SK-N-SH (cell line): Measurements from ENCODE around the gene CEP295NL. TPM values are rescaled to one million over a fixed set of nuclear protein-coding genes. Genes with fewer than 3 reads are reported as not detected.
A peak's percentile ranks its signal among the peaks of the same experiment; 100 is the strongest.

ENCODE experiments used
- CTCF ChIA-PET: fragments of 300-600, 350-600 bp; formaldehyde crosslinking; extraction: SDS; loops from one replicate; lab custom pipeline; 2021; lab: Yijun Ruan, JAX
- POLR2A ChIA-PET: fragments of 350-600 bp; sonication (Branson Sonifier 250); formaldehyde crosslinking; extraction: SDS; loops from one replicate; lab custom pipeline; 2020; ENCODE audit warnings: antibody characterized with exemption, inconsistent platforms; lab: Yijun Ruan, JAX
- DNase-seq: peaks from one replicate; pipeline ENCODE4 v3.0.0; 2012
- H2AFZ ChIP-seq: fragments of 200-600 bp; sonication (generic); 2 replicates; pipeline ENCODE4 v1.8.1; 2016; ENCODE audit warnings: antibody characterized with exemption, mild to moderate bottlenecking, low read depth
- H3F3A ChIP-seq: fragments of 200-600 bp; sonication (generic); replicated peaks from 2 replicates; pipeline ENCODE3; 2016; ENCODE audit warnings: antibody characterized with exemption, mild to moderate bottlenecking; ENCODE audit not compliant: insufficient read depth
- H3K27ac ChIP-seq, 2 experiments: fragments of 200-500 bp in 1 of 2; fragments of 200-600 bp in 1 of 2; sonication (Bioruptor generic) in 1 of 2; sonication (generic), shearing (Covaris generic) in 1 of 2; 2 replicates each; pipeline versions ENCODE4 v1.5.1 to v1.6.1; 2014 to 2016; ENCODE audit warnings: low read depth in 2 of 2, inconsistent platforms in 1 of 2, low read length in 1 of 2, mild to moderate bottlenecking in 1 of 2, mixed read lengths in 1 of 2
- H3K27me3 ChIP-seq: fragments of 200-600 bp; sonication (generic), shearing (Covaris generic); 2 replicates; pipeline ENCODE4 v1.6.1; 2016; ENCODE audit warnings: mixed run types; ENCODE audit not compliant: insufficient read depth
- H3K36me3 ChIP-seq, 2 experiments: fragments of 200-500 bp in 1 of 2; fragments of 200-600 bp in 1 of 2; sonication (Bioruptor generic) in 1 of 2; sonication (generic) in 1 of 2; replicated peaks in 1 of 2; 2 replicates each; pipeline versions ENCODE3 to v1.5.1; 2014 to 2016; ENCODE audit warnings: low read length in 1 of 2, mild to moderate bottlenecking in 1 of 2; ENCODE audit not compliant: insufficient read depth in 2 of 2, control insufficient read depth in 1 of 2
- H3K4me1 ChIP-seq, 2 experiments: fragments of 200-500 bp in 1 of 2; fragments of 200-600 bp in 1 of 2; sonication (Bioruptor generic) in 1 of 2; sonication (generic), shearing (Covaris generic) in 1 of 2; 2 replicates each; pipeline versions ENCODE4 v1.5.1 to v1.6.1; 2014 to 2016; ENCODE audit warnings: low read depth in 1 of 2, low read length in 1 of 2, mixed run types in 1 of 2; ENCODE audit not compliant: insufficient read depth in 2 of 2, control insufficient read depth in 1 of 2
- H3K4me2 ChIP-seq: fragments of 200-600 bp; sonication (generic), shearing (Covaris generic); 2 replicates; pipeline ENCODE4 v1.6.1; 2017; ENCODE audit warnings: mixed run types
- H3K4me3 ChIP-seq, 2 experiments: fragments of 200-500 bp in 1 of 2; fragments of 200-600 bp in 1 of 2; sonication (Bioruptor generic) in 1 of 2; sonication (generic), shearing (Covaris generic) in 1 of 2; 2 replicates each; pipeline versions ENCODE4 v1.5.1 to v1.8.1; 2014 to 2016; ENCODE audit warnings: low read depth in 2 of 2, inconsistent platforms in 1 of 2, low read length in 1 of 2, mild to moderate bottlenecking in 1 of 2, mixed read lengths in 1 of 2, moderate library complexity in 1 of 2
- H3K79me2 ChIP-seq: fragments of 200-600 bp; sonication (generic); 2 replicates; pipeline ENCODE4 v1.8.1; 2017; ENCODE audit warnings: mild to moderate bottlenecking; ENCODE audit not compliant: insufficient read depth
- H3K9ac ChIP-seq: fragments of 200-600 bp; sonication (generic); 2 replicates; pipeline ENCODE4 v1.6.1; 2017; ENCODE audit warnings: mixed run types
- H3K9me2 ChIP-seq: fragments of 200-600 bp; sonication (generic); 2 replicates; pipeline ENCODE4 v1.6.1; 2017; ENCODE audit warnings: mixed run types
- H3K9me3 ChIP-seq: fragments of 200-600 bp; sonication (generic); 2 replicates; pipeline ENCODE4 v1.6.1; 2017; ENCODE audit warnings: mixed run types, mild to moderate bottlenecking, moderate library complexity
- H4K20me1 ChIP-seq: fragments of 200-600 bp; sonication (generic); 2 replicates; pipeline ENCODE4 v1.6.1; 2017; ENCODE audit warnings: mild to moderate bottlenecking, mixed run types; ENCODE audit not compliant: insufficient read depth
- CHD2 ChIP-seq: fragments of 150-350 bp; IDR thresholded peaks from 2 replicates; pipeline ENCODE4 v1.6.1; 2018; ENCODE audit warnings: low read length; ENCODE audit not compliant: partially characterized antibody
- CTCF ChIP-seq: fragments of 200-600 bp; sonication (generic); IDR thresholded peaks from 2 replicates; pipeline ENCODE4 v1.6.1; 2017; ENCODE audit warnings: antibody characterized with exemption, mild to moderate bottlenecking, moderate library complexity
- ELF1 ChIP-seq: IDR thresholded peaks from 2 replicates; pipeline ENCODE4 v1.4.0; 2012
- EP300 ChIP-seq, 2 experiments: IDR thresholded peaks; 2 replicates each; pipeline versions ENCODE4 v1.4.0 to v1.6.1; 2012; ENCODE audit warnings: borderline replicate concordance in 1 of 2, low read depth in 1 of 2, low read length in 1 of 2
- EZH2phosphoT487 ChIP-seq: fragments of 200-600 bp; sonication (generic); IDR thresholded peaks from 2 replicates; pipeline ENCODE4 v1.6.1; 2017; ENCODE audit warnings: low read depth, mixed run types, mild to moderate bottlenecking, antibody characterized with exemption, moderate library complexity, borderline replicate concordance
- FOSL2 ChIP-seq: IDR thresholded peaks from 2 replicates; pipeline ENCODE4 v1.4.0; 2012; ENCODE audit warnings: low read depth, mild to moderate bottlenecking, moderate library complexity, borderline replicate concordance
- FOXM1 ChIP-seq: IDR thresholded peaks from 2 replicates; pipeline ENCODE4 v1.4.0; 2012; ENCODE audit warnings: low read depth, mild to moderate bottlenecking
- GABPA ChIP-seq: IDR thresholded peaks from 2 replicates; pipeline ENCODE4 v1.4.0; 2012; ENCODE audit warnings: low read depth, mild to moderate bottlenecking
- GATA2 ChIP-seq: sonication (generic); formaldehyde crosslinking; IDR thresholded peaks from 2 replicates; pipeline ENCODE4 v1.5.0; 2020; ENCODE audit warnings: mild to moderate bottlenecking, missing genetic modification reagents
- IRF3 ChIP-seq: fragments of 150-350 bp; IDR thresholded peaks from 2 replicates; pipeline ENCODE4 v1.6.1; 2016; ENCODE audit warnings: mild to moderate bottlenecking, low read depth, low read length
- MEF2A ChIP-seq: IDR thresholded peaks from 2 replicates; pipeline ENCODE4 v1.4.0; 2012; ENCODE audit warnings: low read depth, borderline replicate concordance
- NRF1 ChIP-seq: IDR thresholded peaks from 2 replicates; pipeline ENCODE4 v1.6.1; 2012; ENCODE audit warnings: low read depth, mild to moderate bottlenecking, low read length
- PBX3 ChIP-seq: IDR thresholded peaks from 2 replicates; pipeline ENCODE4; 2012
- POLR2AphosphoS5 ChIP-seq: IDR thresholded peaks from 2 replicates; pipeline ENCODE4 v1.6.1; 2012; ENCODE audit warnings: low read depth, low read length
- RAD21 ChIP-seq: IDR thresholded peaks from 2 replicates; pipeline ENCODE4 v1.6.1; 2012; ENCODE audit warnings: mild to moderate bottlenecking, low read length
- RCOR1 ChIP-seq: fragments of 150-350 bp; IDR thresholded peaks from 2 replicates; pipeline ENCODE4 v1.6.1; 2017; ENCODE audit warnings: antibody characterized with exemption, low read length
- REST ChIP-seq: IDR thresholded peaks from 2 replicates; pipeline ENCODE4 v1.6.1; 2012; ENCODE audit warnings: mild to moderate bottlenecking, low read depth, low read length, moderate library complexity
- RFX5 ChIP-seq: IDR thresholded peaks from 2 replicates; pipeline ENCODE4 v1.6.1; 2012; ENCODE audit warnings: mild to moderate bottlenecking, improper control_type of control experiment, low read length
- RXRA ChIP-seq: IDR thresholded peaks from 2 replicates; pipeline ENCODE4 v1.4.0; 2012; ENCODE audit warnings: low read depth, mild to moderate bottlenecking, borderline replicate concordance
- SIN3A ChIP-seq: IDR thresholded peaks from 2 replicates; pipeline ENCODE4 v1.6.1; 2012; ENCODE audit warnings: low read depth, mild to moderate bottlenecking, low read length, moderate library complexity, borderline replicate concordance
- TAF1 ChIP-seq: IDR thresholded peaks from 2 replicates; pipeline ENCODE4 v1.6.1; 2012; ENCODE audit warnings: low read depth, mild to moderate bottlenecking, low read length, moderate library complexity, borderline replicate concordance
- TCF12 ChIP-seq: IDR thresholded peaks from 2 replicates; pipeline ENCODE4 v1.4.0; 2012
- TEAD4 ChIP-seq: IDR thresholded peaks from 2 replicates; pipeline ENCODE4 v1.4.0; 2012; ENCODE audit warnings: mild to moderate bottlenecking, borderline replicate concordance; ENCODE audit not compliant: insufficient read depth
- USF1 ChIP-seq: IDR thresholded peaks from 2 replicates; pipeline ENCODE4 v1.4.0; 2012; ENCODE audit warnings: low read depth, borderline replicate concordance
- YY1 ChIP-seq: IDR thresholded peaks from 2 replicates; pipeline ENCODE4 v1.4.0; 2012; ENCODE audit warnings: low read depth, mild to moderate bottlenecking
- whole genome bisulfite sequencing: methylation state at CpG from one replicate; pipeline ENCODE4 v1.1.6; 2017; ENCODE audit warnings: low lambda C conversion rate; 5-methylcytosine and 5-hydroxymethylcytosine counted together
- polyA plus RNA-seq, 3 experiments: library from polyadenylated mRNA; depleted of rRNA; stranded (reverse); fragments of >200 nt; gene quantifications; 2 replicates each; pipeline ENCODE4 v1.2.3, GENCODE V29; 2012

Gene CEP295NL
- polyA plus RNA-seq, 1 of the 3 experiments (the other 2 are of a cell fraction) = 0.35 TPM

- H3K36me3 ChIP-seq = peaks cover 0 to 3% of the 10 kb centered on the region in 2 experiments
- CTCF ChIA-PET = interaction anchor here (0.7 to 8.5 kb wide), 12 partner anchors 9 to 94 kb away, joined by 3 to 68 read pairs (median 4); no protein-coding TSS in a partner anchor
- peak overlapping the region; percentile 34 to 58 for H3K4me3 ChIP-seq
- TF ChIP-seq CTCF = no peak
- TF ChIP-seq GABPA = peak; percentile 88
- TF ChIP-seq FOXM1 = 0 out of 2 replicates have a peak, but pooled peaks have one; percentile 17
- TF ChIP-seq EP300 (IDR thresholded peaks at IDR 0.05; ENCODE audit: borderline replicate concordance in 1 of 2, low read depth in 1 of 2, low read length in 1 of 2) = peak in 1 of 2 experiments; percentile 28; a peak in 2 of 4 replicates
- TF ChIP-seq RAD21 = no peak
- peak; percentile 76; the same call in 1 of the 2 replicates for TF ChIP-seq ELF1
- no peak; the same call in 1 of the 2 replicates for TF ChIP-seq GATA2 (CRISPR knock-in tag)
- no peak for TF ChIP-seq SIN3A
- TF ChIP-seq TAF1 = peak; percentile 60; the same call in 1 of the 2 replicates
- peak; percentile 76 for TF ChIP-seq CHD2
- no peak for TF ChIP-seq RFX5
- TF ChIP-seq RXRA = peak; percentile 72; the same call in 1 of the 2 replicates
- TF ChIP-seq USF1 = no peak
- TF ChIP-seq NRF1 = no peak
- peak; percentile 8; the same call in 1 of the 2 replicates for TF ChIP-seq REST
- TF ChIP-seq YY1 = no peak; the same call in 1 of the 2 replicates
- no peak for TF ChIP-seq TEAD4
- TF ChIP-seq MEF2A = no peak
- peak; percentile 33; the same call in 1 of the 2 replicates for TF ChIP-seq PBX3
- TF ChIP-seq FOSL2 = peak; percentile 82
- TF ChIP-seq TCF12 = no peak
- no peak for TF ChIP-seq EZH2phosphoT487
- TF ChIP-seq IRF3 = no peak; the same call in 1 of the 2 replicates
- no peak for TF ChIP-seq RCOR1
- peak; percentile 2; the same call in 1 of the 2 replicates for TF ChIP-seq POLR2AphosphoS5
These were observed 19.9 kb downstream of the CEP295NL start for GRCh38 chr17:78883089-78883532.

More at GRCh38 chr17:78883089-78883532, 19.9 kb downstream of the CEP295NL start:
- WGBS = 8% methylated on average over 10 of the region's 10 CpGs
- peak; percentile 94 for DNase-seq
- Histone ChIP-seq H3K4me2 (peak overlapping the region; percentile 94), H3K27ac (peak overlapping the region; percentile 99 to 100), H3K79me2 (peaks cover 93% of the 10 kb centered on the region), H3K4me1 (peaks cover 32 to 78% of the 10 kb centered on the region in 2 experiments), H3K9me2 (no peaks in the 10 kb centered on the region), H3F3A (peaks cover 40% of the 10 kb centered on the region), H3K9me3 (no peaks in the 10 kb centered on the region), H3K9ac (peak overlapping the region; percentile 85), H2AFZ (no peak overlapping the region), H4K20me1 (no peaks in the 10 kb centered on the region; the same call in 1 of the 2 replicates), H3K27me3 (no peaks in the 10 kb centered on the region)
- POLR2A ChIA-PET = interaction anchor here (0.6 to 2.9 kb wide), 12 partner anchors 9 to 295 kb away, joined by 3 to 35 read pairs (median 4); no protein-coding TSS in a partner anchor
